Tibial nerve (tissue), 4 donors: Measurements from ENCODE around the gene SLC25A41.

ENCODE experiments used
- CTCF ChIP-seq, 5 experiments: fragments of 200-600 bp in 3 of 5; fragments of 450-650 bp in 2 of 5; sonication (generic) in 3 of 5; IDR thresholded peaks; one replicate each; pipeline ENCODE4 v1.5.1; 2016 to 2019; ENCODE audit warnings: antibody characterized with exemption in 5 of 5, mild to moderate bottlenecking in 3 of 5, moderate library complexity in 2 of 5
- EP300 ChIP-seq, 2 donors: sonication (generic); formaldehyde crosslinking; IDR thresholded peaks; one replicate each; pipeline ENCODE4 v1.6.1; 2017; ENCODE audit warnings: antibody characterized with exemption in 2 of 2, mild to moderate bottlenecking in 1 of 2
- POLR2A ChIP-seq, 2 donors: fragments of 450-650 bp; IDR thresholded peaks; one replicate each; pipeline ENCODE4 v1.6.1; 2017; ENCODE audit warnings: antibody characterized with exemption in 2 of 2, mild to moderate bottlenecking in 2 of 2, moderate library complexity in 2 of 2

DNA sequence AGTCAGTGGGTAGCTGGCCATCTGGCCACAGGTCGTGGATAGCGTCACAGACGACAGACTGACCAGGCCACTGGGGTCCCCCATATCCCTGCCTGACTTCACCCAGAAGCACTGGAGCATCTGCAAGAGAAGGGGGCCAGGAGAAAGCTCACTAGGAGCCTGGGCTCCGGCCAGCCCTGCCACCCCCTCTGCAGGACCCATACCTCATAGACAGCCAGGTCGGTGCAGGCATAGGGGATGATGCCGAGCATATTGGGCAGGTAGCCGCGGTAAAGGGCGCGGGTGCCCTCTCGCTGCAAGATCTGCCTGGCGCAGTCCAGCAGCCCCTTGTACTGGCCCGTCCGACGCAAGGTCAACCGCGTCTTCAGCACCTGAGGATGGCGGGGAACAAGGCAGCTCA, 6.4 kb downstream of the SLC25A41 start:
- TF ChIP-seq CTCF (IDR thresholded peaks at IDR 0.05): no peak
- no peak for TF ChIP-seq POLR2A (IDR thresholded peaks at IDR 0.05)
- TF ChIP-seq EP300 (IDR thresholded peaks at IDR 0.05): no peak
